GM10248 (cell line): Measurements from ENCODE around the gene RPN2.

ENCODE experiments used
- CTCF ChIA-PET: fragments of 300-600 bp; sonication (Branson Sonifier 250); formaldehyde crosslinking; extraction: SDS; loops from one replicate; lab custom pipeline; 2021; ENCODE audit warnings: antibody characterized with exemption; lab: Yijun Ruan, JAX
- POLR2A ChIA-PET: fragments of 350-650 bp; sonication (Branson Sonifier 250); formaldehyde crosslinking; extraction: SDS; loops from one replicate; lab custom pipeline; 2020; ENCODE audit warnings: antibody characterized with exemption; lab: Yijun Ruan, JAX
- DNase-seq: peaks from one replicate; pipeline ENCODE4 v3.0.0; 2012; ENCODE audit errors: extremely low spot score
- TF ChIP-seq, protein P1 (sequence below): IDR thresholded peaks from 2 replicates; pipeline ENCODE4 v1.5.1; 2012; ENCODE audit warnings: mild to moderate bottlenecking, low read depth; ENCODE audit errors: extremely low read depth, missing control alignments, control extremely low read depth

The RPN2 gene

DNA sequence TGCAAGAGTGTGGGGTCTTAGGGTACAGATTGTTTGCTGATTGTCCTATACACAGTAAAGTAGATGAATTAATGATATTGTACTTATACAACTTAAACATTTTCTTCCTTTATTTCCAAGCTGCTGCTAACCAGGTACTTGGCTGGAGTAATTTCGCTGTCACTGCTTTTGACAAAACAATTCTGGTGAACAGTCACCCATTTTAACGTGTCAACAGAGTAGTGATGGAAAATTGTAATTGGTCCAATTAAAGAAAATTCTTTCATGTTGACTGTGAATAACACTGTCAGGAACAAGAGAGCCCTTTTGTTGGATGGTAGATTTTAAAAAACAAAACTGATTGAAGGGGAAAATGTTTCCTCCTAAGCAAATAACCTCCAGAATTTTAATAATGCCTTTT, 26.7 kb downstream of the RPN2 start:
- TF ChIP-seq, protein P1, sequence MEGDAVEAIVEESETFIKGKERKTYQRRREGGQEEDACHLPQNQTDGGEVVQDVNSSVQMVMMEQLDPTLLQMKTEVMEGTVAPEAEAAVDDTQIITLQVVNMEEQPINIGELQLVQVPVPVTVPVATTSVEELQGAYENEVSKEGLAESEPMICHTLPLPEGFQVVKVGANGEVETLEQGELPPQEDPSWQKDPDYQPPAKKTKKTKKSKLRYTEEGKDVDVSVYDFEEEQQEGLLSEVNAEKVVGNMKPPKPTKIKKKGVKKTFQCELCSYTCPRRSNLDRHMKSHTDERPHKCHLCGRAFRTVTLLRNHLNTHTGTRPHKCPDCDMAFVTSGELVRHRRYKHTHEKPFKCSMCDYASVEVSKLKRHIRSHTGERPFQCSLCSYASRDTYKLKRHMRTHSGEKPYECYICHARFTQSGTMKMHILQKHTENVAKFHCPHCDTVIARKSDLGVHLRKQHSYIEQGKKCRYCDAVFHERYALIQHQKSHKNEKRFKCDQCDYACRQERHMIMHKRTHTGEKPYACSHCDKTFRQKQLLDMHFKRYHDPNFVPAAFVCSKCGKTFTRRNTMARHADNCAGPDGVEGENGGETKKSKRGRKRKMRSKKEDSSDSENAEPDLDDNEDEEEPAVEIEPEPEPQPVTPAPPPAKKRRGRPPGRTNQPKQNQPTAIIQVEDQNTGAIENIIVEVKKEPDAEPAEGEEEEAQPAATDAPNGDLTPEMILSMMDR, result no peak
- POLR2A ChIA-PET, result no interaction called here
- CTCF ChIA-PET, result interaction anchor here (1.3 to 1.4 kb wide), 3 partner anchors 10 to 17 kb away, joined by 3 to 8 read pairs (median 3); no protein-coding TSS in a partner anchor
- DNase-seq, result no peak

DNA sequence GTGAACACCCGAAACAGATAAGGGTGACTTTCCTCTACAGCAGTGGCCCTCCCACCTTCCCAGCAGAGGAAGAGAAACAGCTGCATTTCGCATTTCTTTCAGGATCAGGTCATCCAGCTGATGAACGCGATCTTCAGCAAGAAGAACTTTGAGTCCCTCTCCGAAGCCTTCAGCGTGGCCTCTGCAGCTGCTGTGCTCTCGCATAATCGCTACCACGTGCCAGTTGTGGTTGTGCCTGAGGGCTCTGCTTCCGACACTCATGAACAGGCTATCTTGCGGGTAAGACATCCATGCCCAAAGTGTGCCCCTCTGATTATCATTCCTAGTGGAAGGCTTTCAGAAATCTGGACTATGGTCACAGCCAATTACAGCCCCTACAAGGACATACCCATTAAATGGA, 28.0 kb downstream of the RPN2 start:
- POLR2A ChIA-PET, result no interaction called here
- CTCF ChIA-PET, result no interaction called here

DNA sequence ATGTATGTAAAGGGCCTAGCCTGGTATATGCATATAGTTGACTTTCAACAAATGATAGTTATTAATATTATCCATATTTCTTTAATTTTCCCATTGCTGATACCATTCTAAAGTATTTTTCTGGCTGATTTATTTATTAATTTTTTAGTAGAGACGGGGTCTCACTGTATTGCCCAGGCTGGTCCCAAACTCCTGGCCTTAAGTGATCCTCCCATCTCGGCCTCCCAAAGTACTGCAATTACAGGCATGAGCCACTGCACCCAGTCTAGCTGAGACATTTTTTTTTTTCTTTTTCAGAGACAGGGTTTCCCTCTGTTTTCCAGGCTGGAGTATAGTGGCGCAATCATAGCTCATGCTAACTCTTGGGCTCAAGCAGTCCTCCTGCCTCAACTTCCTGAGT, 30.1 kb downstream of the RPN2 start:
- ChIA-PET POLR2A (no interaction called here), CTCF (interaction anchor here (1.4 to 7.3 kb wide), 2 partner anchors 13 to 114 kb away, joined by 6 to 44 read pairs; partner anchors contain the start of gene RBL1)
- TF ChIP-seq, protein P1, result no peak
- DNase-seq, result no peak

More for the DNA sequence above, 28.0 kb downstream of the RPN2 start:
- DNase-seq, result no peak
- TF ChIP-seq, protein P1, result no peak

DNA sequence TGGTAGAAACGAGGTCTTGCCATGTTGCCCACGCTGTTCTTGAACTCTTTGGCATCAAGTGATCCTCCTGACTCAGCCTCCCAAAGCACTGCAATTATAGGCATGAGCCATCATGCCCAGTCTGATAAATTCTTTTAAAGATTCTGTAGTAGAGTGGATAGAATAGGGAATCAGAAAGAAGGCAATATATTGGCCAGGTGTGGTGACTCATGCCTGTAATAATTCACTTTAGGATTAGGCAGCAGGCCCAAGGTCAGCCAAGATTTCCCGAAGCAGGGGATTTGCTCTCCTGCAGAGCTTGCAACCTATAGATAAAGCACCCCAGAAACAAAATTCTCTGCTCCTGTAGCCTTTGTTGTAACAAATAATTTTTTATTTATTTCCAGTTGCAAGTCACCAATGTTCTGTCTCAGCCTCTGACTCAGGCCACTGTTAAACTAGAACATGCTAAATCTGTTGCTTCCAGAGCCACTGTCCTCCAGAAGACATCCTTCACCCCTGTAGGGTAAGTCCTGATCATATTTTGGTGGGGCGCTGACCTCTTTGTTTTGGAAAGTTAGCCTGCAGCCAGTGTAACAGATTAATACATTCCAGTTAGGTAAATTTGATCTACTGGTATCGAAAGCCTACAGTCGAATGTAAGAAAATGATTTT, 30.7 kb downstream of the RPN2 start:
- ChIA-PET CTCF (interaction anchor here (1.4 to 7.3 kb wide), 2 partner anchors 14 to 114 kb away, joined by 6 to 44 read pairs; partner anchors contain the start of gene RBL1), POLR2A (no interaction called here)
- no peak for DNase-seq
- TF ChIP-seq, protein P1, result no peak

DNA sequence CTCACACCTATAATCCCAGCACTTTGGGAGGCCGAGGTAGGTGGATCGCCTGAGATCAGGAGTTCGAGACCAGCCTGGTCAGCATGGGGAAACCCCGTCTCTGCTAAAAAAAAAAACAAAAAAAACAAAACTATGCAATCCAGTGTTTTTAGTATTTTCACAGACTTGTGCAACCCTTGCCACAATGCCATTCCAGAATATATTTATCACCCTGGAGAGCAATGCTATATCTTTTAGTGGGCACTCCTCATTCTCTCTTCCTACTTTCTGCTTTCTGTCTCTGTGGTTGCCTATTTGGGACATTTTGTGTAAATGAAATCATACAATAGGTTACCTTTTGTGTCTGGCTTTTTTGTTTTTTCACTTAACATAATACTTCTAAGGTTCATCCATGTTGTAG, 39.3 kb downstream of the RPN2 start:
- TF ChIP-seq, protein P1, result no peak
- DNase-seq, result no peak
- CTCF ChIA-PET, result interaction anchor here (1.0 to 2.1 kb wide), 3 partner anchors 18 to 27 kb away, joined by 4 to 6 read pairs (median 5); no protein-coding TSS in a partner anchor
- POLR2A ChIA-PET, result no interaction called here

DNA sequence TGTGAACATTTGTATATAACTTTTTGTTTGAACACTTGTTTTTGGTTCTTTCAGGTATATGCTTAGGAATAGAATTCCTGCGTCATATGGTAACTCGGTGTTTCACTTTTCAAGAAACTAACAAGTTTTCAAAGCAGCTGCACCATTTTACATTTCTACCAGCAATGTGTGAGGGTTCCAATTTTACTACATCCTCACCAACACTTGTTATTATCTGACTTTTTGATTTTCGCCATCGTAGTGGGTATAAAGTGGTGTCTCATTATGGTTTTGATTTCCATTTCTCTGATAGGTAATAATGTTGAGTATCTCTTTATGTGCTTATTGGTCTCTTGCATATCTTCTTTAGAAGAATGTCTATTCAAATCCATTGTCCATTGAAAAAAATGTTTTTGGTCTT, 39.8 kb downstream of the RPN2 start:
- POLR2A ChIA-PET, result no interaction called here
- CTCF ChIA-PET, result no interaction called here
- DNase-seq, result no peak
- TF ChIP-seq, protein P1, result no peak
